PC-9 (cell line): ENCODE data around the gene ZFR. TPM values are rescaled to one million over a fixed set of nuclear protein-coding genes. Genes with fewer than 3 reads are reported as not detected.

Experiments
- BruUV-seq: library from RNA; stranded (reverse); fragments of 400-500 nt; replicated peaks from 2 replicates; lab custom pipeline; 2021; lab: Mats Ljungman, UMichigan
- CTCF ChIA-PET: fragments of 300-600 bp; sonication (Branson Sonifier 250); formaldehyde crosslinking; loops from one replicate; lab custom pipeline; 2022; ENCODE audit warnings: antibody characterized with exemption; lab: Charles Lee
- POLR2A ChIA-PET: fragments of 300-600 bp; sonication (Branson Sonifier 250); formaldehyde crosslinking; loops from one replicate; lab custom pipeline; 2022; ENCODE audit warnings: antibody characterized with exemption; ENCODE audit not compliant: unreplicated experiment; lab: Charles Lee
- DNase-seq, 2 experiments: peaks; one replicate each; pipeline versions ENCODE4 v3.0.0 to v3.0.0-alpha.2; 2015 to 2022; ENCODE audit warnings: mixed read lengths in 1 of 2
- H2AFZ ChIP-seq: fragments of 200-600 bp; sonication (generic); 2 replicates; pipeline ENCODE4 v1.8.1; 2017; ENCODE audit warnings: antibody characterized with exemption
- H3F3A ChIP-seq: fragments of 200-600 bp; sonication (generic); 2 replicates; pipeline ENCODE4 v1.8.1; 2017; ENCODE audit warnings: antibody characterized with exemption, mild to moderate bottlenecking, low read depth; ENCODE audit not compliant: insufficient read depth
- H3K27ac ChIP-seq: fragments of 200-600 bp; sonication (generic); 2 replicates; pipeline ENCODE4 v1.6.1; 2016; ENCODE audit warnings: mixed run types
- H3K27me3 ChIP-seq: fragments of 200-600 bp; sonication (generic); 2 replicates; pipeline ENCODE4 v1.6.1; 2016; ENCODE audit warnings: low read depth, mixed run types; ENCODE audit not compliant: insufficient read depth
- H3K36me3 ChIP-seq: fragments of 200-600 bp; sonication (generic); 2 replicates; pipeline ENCODE4 v1.6.1; 2016; ENCODE audit warnings: low read depth, mixed run types
- H3K4me1 ChIP-seq: fragments of 200-600 bp; sonication (generic); replicated peaks from 2 replicates; pipeline ENCODE4 v1.6.1; 2016; ENCODE audit warnings: mixed run types; ENCODE audit not compliant: insufficient read depth
- H3K4me2 ChIP-seq: fragments of 200-600 bp; sonication (generic); 2 replicates; pipeline ENCODE4 v1.6.1; 2017; ENCODE audit warnings: mixed run types
- H3K4me3 ChIP-seq: fragments of 200-600 bp; sonication (generic); 2 replicates; pipeline ENCODE4 v1.6.1; 2016; ENCODE audit warnings: mixed run types
- H3K79me2 ChIP-seq: fragments of 200-600 bp; sonication (generic); 2 replicates; pipeline ENCODE4 v1.6.1; 2017; ENCODE audit warnings: low read depth, mixed run types
- H3K9me2 ChIP-seq: fragments of 200-600 bp; sonication (generic); 2 replicates; pipeline ENCODE4 v1.8.1; 2017; ENCODE audit warnings: mild to moderate bottlenecking; ENCODE audit not compliant: insufficient read depth
- H3K9me3 ChIP-seq: fragments of 200-600 bp; sonication (generic); 2 replicates; pipeline ENCODE4 v1.8.1; 2016; ENCODE audit warnings: low read depth; ENCODE audit not compliant: insufficient read depth
- H4K20me1 ChIP-seq: fragments of 200-600 bp; sonication (generic); 2 replicates; pipeline ENCODE4 v1.8.1; 2017; ENCODE audit not compliant: insufficient read depth
- CTCF ChIP-seq: fragments of 200-600 bp; sonication (generic); conservative IDR thresholded peaks from 2 replicates; pipeline ENCODE4 v1.6.1; 2017; ENCODE audit warnings: mixed run types, antibody characterized with exemption, mild to moderate bottlenecking, moderate library complexity
- EZH2 ChIP-seq: fragments of 200-600 bp; sonication (generic); IDR thresholded peaks from 2 replicates; pipeline ENCODE4 v1.8.0; 2017; ENCODE audit warnings: antibody characterized with exemption, low read depth
- intact Hi-C: fragments of 100-400 bp; cut with micrococcal nuclease; formaldehyde crosslinking; loops from one replicate; pipeline ENCODE4 v1.10.0; 2022; ENCODE audit not compliant: unreplicated experiment
- total RNA-seq: library from RNA; stranded (reverse); gene quantifications from 2 replicates; pipeline ENCODE4 v1.2.3, GENCODE V29; 2021

Gene ZFR
- total RNA-seq, 1 experiment from 2014 or later, result 69.2 TPM

- TF ChIP-seq EZH2 (no peak), CTCF (no peak)
- intact Hi-C loops, result no loop called here
- no peaks in the 10 kb centered on the region for H3F3A ChIP-seq
- no peaks in the 10 kb centered on the region for H4K20me1 ChIP-seq
- H3K79me2 ChIP-seq, result no peaks in the 10 kb centered on the region
- DNase-seq, result no peak
- H3K4me3 ChIP-seq, result no peak overlapping the region
- no peaks in the 10 kb centered on the region for H3K9me2 ChIP-seq
- H3K27me3 ChIP-seq, result no peaks in the 10 kb centered on the region
- ChIA-PET CTCF (interaction anchor here (0.7 kb wide), 1 partner anchor 13 kb away, joined by 9 read pairs; no protein-coding TSS in a partner anchor), POLR2A (interaction anchor here (0.6 kb wide), 1 partner anchor 58 kb away, joined by 5 read pairs; no protein-coding TSS in a partner anchor)
- H2AFZ ChIP-seq, result no peak overlapping the region
- no peaks in the 10 kb centered on the region for H3K36me3 ChIP-seq
- H3K9me3 ChIP-seq, result peaks cover 45% of the 10 kb centered on the region
- no peak overlapping the region for H3K27ac ChIP-seq
- no peak overlapping the region for H3K4me2 ChIP-seq
- BruUV-seq, result no TSS peak
- no peaks in the 10 kb centered on the region for H3K4me1 ChIP-seq
Observed at GRCh38 chr5:32342656-32343055, 101.9 kb downstream of the ZFR start.

DNA sequence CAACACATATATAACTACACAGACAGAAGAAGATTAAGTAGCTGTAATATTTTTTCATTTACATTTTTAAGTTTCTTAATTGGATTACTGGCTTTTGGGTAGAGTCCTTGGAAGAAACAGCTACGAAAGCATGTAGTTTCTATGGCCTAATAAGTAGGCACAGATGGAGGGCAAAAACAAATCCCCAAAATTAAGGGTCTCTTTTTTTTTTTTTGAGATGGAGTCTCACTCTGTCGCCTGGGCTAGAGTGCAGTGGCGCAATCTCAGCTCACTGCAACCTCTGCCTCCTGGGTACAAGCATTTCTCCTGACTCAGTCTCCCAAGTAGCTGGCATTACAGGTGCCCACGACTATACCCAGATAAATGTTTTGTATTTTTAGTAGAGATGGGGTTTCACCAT is 104.7 kb downstream of the ZFR start:
- H3K4me1 ChIP-seq, result no peaks in the 10 kb centered on the region
- H3K79me2 ChIP-seq, result no peaks in the 10 kb centered on the region
- H3K4me2 ChIP-seq, result no peak overlapping the region
- H3K36me3 ChIP-seq, result no peaks in the 10 kb centered on the region
- peaks cover 37% of the 10 kb centered on the region for H3K9me3 ChIP-seq
- H2AFZ ChIP-seq, result no peak overlapping the region
- no peak overlapping the region for H3K27ac ChIP-seq
- no peaks in the 10 kb centered on the region for H3K27me3 ChIP-seq
- intact Hi-C loops, result no loop called here
- no peak overlapping the region for H3K4me3 ChIP-seq
- POLR2A ChIA-PET, result interaction anchor here (0.5 to 0.7 kb wide), 3 partner anchors 17 to 168 kb away, joined by 3 to 10 read pairs (median 3); no protein-coding TSS in a partner anchor
- H3K9me2 ChIP-seq, result no peaks in the 10 kb centered on the region
- CTCF ChIA-PET, result no interaction called here
- BruUV-seq, result no TSS peak
- no peaks in the 10 kb centered on the region for H3F3A ChIP-seq
- no peak for DNase-seq
- H4K20me1 ChIP-seq, result no peaks in the 10 kb centered on the region
- TF ChIP-seq CTCF (no peak), EZH2 (no peak)

GRCh38 chr5:32339198-32339597 is 105.3 kb downstream of the ZFR start:
- Histone ChIP-seq H3K79me2 (no peaks in the 10 kb centered on the region), H3F3A (no peaks in the 10 kb centered on the region), H3K4me3 (no peak overlapping the region), H3K4me1 (no peaks in the 10 kb centered on the region), H4K20me1 (no peaks in the 10 kb centered on the region), H3K9me2 (no peaks in the 10 kb centered on the region), H3K36me3 (no peaks in the 10 kb centered on the region), H2AFZ (no peak overlapping the region), H3K4me2 (no peak overlapping the region), H3K27ac (no peak overlapping the region), H3K27me3 (no peaks in the 10 kb centered on the region), H3K9me3 (peaks cover 40% of the 10 kb centered on the region)
- no peak for DNase-seq
- TF ChIP-seq CTCF (no peak), EZH2 (no peak)
- intact Hi-C loops, result no loop called here
- ChIA-PET CTCF (no interaction called here), POLR2A (interaction anchor here (0.5 to 0.7 kb wide), 2 partner anchors 17 to 168 kb away, joined by 3 to 10 read pairs; no protein-coding TSS in a partner anchor)
- no TSS peak for BruUV-seq
